CD4-positive, alpha-beta T cell treated with Interleukin-21 for 1 hour (primary cell): ENCODE data around the gene SLC25A48.

Experiments used
- DNase-seq: peaks from one replicate; pipeline ENCODE4 v3.0.0-alpha.2; 2020

Gene SLC25A48

DNA sequence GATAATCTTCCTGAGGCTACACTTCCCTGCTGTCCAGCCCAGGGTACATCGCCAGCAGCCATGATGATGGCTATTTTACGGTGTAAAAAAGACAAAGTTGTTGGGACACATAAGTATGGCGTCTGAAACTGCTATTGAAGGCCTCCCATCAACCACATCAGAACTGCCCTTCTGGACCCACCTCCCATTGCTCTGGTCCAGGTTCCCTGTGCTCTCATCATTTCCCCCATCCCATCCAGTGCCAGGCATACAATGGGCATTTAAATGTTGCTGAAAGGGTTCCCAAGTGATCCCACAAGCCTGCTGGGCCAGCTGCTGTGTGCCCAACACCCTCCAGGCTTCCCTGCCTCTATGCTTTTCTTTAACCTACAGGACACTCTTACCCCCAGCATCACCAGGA is 50.6 kb downstream of the SLC25A48 start:
- no peak for DNase-seq

DNA sequence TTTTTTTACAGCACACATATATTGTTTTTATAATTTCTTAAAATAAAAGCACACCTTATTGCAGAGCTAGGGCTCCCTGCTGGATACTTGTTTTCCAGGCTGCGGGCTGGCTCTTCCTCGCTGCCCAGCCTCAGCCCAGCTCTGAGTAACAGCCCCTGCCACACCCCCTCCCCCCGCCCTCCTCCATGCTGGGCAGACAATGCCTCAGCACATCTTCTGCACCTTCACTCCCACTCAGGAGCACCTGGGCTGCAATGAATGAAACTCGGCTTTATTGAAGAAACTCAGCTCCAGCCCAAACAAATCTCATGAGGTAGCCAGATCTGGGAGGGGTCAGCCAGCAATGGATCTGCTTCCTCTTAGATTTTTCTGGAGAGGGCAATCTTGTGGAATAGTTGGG is 51.7 kb downstream of the SLC25A48 start:
- DNase-seq: no peak

DNA sequence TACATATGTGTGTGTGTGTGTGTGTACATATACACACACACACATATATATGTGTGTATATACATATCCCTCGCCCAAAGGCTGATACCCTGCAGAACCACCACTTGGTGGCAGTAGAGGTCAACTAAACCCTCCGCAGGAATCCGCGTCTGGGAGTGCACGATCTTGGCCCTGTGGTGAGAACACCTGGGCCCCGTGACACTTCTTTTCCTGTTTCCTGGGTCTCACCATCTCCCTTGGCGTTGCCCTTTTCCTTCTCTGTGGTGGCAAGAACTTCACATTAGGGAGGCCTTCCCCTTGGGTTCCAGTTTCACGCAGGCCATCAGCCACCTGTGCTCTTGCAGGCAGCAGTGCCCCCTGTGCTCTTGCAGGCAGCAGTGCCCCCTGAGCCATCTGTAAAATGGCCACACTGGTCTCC is 53.0 kb downstream of the SLC25A48 start:
- peak; percentile 73 for DNase-seq

DNA sequence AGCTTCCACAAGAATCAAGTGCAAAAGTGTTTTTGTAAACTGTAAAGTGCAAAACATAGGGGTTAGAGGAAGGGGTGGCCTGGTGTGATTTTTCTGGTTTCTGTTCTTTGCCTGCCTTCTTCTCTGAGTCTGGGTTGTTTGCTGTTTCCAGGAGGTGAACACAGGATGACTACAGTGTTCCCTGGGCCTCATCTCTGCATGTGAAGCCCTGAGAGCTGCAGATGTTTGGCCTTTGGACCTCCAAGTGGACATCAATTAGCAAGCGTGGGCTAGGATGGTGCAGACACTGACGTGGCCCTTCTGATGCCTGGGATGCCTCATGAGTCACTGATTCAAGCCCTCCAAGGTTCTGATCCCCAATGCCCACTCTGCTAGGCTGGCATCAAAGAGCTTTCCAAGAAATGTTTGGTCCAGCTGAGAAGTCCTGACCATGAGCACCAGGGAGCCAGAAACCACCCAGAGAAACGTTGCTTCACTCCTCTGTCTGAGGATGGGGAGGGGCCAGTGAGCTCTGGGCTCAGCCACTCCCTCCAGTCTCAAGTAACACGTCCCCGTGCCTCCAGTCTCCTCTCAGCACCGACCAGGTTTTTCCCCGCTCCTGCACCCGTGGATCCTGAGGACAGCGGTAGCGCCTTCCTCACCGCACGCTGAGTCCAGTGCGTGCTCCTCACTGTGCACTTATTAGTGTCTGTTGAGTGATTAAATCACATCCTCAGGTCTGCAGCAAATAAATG is 53.6 kb downstream of the SLC25A48 start:
- no peak for DNase-seq

DNA sequence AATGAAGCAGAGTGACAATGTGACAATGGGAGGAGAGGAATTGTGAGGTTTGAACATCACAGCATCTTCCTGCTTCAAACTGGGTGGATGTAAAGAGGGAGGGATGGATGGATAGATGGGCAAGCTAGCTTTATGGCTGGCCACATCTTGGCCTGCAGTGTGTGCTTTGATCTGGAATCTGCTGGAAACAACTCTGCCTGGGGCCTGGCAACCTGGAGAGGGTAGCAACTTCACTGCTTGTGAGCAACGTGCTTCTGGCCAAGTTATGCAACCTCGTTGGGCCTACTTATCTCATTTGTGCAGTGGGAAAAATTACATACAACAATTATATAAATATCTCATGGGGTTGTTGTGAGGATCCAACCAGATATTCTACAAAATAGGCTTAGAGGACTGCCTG is 55.8 kb downstream of the SLC25A48 start:
- DNase-seq: no peak

DNA sequence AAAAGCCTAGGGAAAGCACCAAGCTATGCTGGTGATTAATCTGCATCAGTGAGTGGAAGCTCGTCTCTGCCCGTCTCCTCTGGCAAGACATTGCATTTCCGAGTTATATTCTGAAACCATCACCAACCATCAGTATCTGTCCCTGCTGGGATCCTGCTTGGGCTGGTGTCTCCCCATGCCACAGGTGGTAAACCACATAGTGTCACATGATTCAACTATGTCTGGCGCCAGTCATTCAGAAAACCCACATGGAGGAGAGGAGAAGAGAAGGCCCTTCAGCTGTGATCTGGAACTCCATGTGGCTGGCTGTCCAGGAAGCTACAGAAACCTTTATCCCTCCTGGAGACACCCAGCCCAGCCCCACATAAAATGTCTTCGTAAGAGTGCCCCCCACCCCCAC is 56.4 kb downstream of the SLC25A48 start:
- DNase-seq: no peak

DNA sequence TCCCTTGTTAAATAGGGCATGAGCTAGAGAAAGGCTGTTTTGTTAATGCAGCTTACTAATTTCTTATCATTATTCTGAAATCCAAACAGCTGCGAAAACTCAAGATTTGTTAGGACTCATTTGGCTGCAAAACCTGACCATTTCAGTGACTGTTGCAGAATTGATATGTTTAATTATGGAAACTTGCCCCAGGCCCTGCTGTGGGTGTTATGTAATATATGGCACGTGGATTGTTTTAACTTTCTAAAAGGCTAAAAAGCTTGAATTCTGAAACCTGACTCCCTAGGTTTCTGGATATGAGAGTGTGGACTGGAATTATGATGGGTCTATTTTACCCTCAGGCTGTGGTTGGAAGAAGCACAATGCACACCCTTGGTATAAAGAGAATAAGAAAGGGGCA is 56.8 kb downstream of the SLC25A48 start:
- no peak for DNase-seq

DNA sequence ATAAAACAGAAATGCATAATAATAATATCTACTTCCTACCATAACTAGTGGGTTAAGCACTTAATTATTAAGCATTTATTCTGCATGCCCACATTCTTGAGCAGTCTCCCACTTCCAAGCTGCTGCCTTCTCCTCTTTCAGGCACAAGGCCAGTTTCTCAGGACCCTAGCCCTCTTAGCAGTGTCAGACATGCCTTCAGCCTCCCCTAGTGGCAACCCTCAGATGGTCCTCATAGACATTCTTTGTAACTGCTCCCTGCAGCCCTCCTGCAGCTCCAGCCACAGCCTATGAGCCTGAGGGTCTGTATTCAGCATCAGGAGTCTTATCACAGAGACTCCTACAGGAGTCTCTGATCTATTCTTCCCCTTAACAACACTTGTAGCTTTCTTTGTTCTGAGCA is 57.3 kb downstream of the SLC25A48 start:
- no peak for DNase-seq

DNA sequence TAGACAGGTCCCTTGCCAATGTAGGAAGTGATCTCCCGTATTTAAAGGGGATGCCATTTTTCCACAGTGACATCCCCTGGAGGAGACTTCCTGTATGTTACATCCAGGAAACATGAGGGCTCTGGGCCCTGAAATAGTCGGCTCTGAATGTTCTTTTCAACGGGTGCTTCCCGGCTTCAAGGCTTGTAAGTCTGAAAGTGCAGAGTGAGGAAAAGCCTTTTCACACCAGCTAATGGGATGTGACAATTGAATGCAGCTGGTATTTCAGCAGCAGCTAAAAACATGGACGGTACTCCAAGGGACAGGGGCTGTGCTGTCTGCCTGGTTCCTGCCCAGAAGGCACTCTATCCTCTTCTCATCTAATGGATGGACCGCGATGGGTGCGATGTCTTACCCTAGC is 59.8 kb downstream of the SLC25A48 start:
- no peak for DNase-seq

DNA sequence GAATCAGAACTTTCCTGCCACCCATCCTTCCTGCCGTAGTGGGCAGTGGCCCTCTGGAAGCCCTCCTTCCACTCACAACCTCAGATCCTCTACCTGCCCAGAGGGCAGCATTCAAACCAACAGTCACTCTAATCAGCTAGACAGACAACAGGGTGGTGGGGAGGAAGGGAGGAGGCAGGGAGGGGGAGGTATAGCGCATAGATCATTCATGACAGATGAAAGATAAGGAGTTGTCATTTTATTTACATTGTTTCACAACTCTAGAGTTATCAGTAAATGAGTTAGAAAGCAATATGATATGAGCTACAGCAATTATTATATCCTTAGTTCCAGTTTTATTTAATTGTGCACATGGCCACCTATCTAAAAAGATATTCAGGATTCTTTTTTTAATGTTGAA is 60.3 kb downstream of the SLC25A48 start:
- no peak for DNase-seq

DNA sequence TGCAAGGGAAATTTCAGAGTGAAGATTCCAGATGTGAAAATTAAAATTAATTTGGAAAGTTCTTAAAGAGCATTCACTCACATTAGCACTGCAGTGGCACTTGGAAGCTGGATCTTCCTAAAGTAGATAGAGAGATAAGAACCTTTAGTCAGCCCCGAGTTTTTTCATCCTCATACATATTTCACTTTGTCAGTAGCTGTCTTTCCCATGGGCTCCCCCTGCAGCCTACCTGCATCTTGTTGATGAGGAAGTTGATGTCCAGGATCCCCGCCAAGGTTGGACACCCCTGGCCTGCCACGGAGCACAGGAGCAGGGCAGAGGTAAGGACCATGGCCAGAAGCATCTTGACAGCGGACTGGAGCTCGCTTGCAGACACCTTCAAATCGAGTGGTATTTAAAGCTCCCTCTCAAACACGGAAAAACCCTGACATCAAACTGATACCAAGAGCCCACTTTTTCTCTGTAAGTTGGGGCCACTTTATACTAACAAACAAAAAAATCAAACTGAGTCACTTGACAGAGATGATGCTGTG is 61.1 kb downstream of the SLC25A48 start, which contains the start of gene IL9:
TSS of gene IL9 (minus strand) at position 368 of the 533 bp plus-strand sequence. CDS start at position 343, 25 bp downstream.
- no peak for DNase-seq

DNA sequence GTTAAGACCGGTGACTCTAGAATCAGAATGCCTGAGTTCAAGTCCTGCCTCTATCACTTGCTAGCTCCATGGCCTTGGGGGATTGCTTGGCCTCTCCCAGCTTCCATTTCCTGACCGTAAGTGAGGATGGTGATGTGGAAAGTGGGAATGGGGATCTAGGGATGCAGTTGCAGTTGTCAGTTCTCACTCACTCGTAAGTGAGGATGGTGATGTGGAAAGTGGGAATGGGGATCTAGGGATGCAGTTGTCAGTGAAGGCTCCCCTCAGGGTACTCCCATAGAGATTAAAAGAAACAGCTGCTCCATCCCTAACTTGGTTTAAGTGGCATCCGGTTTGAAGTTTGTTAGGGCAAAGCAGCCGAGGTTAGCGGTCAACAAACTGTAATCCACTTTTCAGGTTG is 64.2 kb downstream of the SLC25A48 start:
- DNase-seq: no peak

DNA sequence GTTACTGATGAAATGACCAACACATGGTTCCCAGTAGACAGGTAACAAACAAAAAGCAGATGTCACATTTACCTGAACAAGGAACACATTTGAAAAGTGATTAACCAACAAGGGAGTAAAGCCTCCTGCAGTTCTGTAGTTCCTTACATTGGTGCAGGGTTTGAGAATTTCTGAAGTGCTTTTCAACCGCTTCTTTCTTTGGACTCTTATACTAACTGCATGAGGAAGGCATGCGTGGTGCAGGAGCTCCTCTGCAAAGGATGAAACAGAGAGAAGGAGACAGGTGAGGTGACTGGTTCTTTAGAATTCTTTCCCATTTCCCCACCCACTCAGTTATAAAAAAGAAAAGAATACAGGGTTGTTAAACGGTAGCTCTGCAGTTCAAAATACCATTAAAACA is 65.8 kb downstream of the SLC25A48 start:
- no peak for DNase-seq

DNA sequence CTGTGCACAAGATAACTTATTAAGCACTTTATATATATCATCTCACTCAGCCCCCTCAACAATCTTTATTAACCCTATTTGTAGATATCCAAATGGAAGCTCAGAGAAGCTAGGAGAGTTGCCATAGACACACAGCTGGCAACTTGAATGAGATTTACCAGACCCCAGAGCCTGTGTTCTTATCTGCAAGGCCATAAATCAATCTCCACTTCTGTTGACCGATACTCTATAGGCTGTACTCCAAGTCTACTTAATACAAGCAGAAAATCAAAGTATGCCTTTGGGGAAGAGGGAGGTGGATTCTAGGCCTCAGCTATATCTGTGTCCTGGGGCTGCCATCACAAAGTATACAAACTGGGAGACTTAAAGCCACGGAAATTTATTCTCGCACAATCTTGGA is 67.2 kb downstream of the SLC25A48 start:
- DNase-seq: no peak

DNA sequence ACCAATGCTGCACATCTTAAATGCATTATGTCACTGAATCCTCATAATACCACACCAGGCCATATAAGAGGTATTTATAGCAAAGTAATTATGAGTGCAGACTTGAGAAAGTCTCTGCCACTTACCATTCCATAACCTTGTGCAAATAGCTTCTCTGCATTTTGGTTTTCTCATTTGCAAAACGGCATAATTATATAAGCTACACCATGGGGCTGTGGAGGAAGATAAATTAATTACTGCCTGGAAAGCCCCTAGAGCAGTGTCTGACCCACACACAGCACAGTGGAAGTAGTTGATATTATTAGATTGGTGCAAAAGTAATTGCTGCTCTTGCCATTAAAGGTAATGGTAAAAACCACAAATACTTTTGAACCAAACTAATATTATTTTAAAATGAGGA is 70.7 kb downstream of the SLC25A48 start:
- DNase-seq: no peak

DNA sequence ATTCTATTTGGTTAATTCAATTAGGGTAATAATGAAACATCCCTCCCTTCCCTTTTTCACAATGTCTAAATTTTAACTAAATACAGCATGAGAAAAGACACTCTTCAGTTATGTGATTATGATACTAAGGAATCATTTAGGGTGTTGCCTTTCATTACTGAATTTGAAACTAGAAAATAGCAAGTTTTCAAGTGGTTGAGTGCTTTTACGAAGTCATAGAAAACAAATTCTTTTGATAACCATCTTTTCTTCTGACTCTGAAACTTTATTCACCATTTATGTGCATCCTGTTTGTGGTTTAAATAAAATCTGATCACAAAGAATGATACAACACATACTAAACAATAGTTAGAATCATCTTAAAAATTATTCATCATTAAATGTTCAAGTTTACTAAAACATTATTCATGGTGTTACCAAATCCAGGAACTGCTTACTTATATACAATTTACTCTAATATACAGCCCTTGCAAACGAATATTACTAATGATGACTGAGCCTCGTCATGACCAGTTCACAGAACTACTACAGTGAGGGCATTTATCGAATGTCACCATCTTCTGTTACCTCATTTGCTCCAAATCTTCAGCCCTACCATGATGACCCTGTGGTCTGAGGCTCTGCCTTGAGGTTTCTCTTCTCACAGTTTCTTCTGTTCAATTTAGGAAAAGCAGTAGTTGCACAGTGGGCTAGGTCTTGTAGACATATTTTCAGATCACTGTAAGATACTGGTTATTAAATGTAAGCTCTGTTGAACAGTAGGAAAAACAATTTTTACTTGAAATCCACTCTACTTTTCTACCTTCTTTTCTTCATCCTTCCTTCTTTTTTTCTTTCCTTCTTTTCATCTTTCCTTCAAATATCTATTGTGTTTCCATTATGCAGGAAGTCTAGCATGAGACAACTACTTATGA is 79.5 kb downstream of the SLC25A48 start:
- no peak for DNase-seq

DNA sequence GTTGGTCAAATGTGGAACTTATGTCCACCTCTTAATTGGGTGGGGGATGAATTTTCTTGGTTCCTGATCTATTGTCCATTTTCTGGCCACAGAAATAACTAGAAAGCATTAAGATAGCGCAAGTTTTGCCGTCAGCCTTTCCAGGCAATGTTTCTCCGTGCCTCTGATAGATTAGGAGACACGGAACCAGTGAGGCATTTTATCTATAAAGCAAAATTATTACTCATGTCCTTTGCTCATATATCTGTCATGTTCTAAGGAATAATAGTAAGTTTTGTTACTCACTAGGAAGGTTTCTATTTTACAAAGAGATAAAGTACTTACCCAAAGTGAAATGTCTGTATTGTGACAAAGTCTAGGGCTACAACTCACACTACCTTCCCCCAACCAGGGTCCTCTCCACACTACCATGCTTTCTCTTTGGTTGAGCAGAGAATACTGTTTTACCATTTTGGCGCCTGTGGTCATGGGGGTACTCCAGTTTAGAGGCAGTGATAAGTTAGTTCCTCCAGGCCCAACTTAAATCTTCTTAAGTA is 81.1 kb downstream of the SLC25A48 start:
- no peak for DNase-seq

DNA sequence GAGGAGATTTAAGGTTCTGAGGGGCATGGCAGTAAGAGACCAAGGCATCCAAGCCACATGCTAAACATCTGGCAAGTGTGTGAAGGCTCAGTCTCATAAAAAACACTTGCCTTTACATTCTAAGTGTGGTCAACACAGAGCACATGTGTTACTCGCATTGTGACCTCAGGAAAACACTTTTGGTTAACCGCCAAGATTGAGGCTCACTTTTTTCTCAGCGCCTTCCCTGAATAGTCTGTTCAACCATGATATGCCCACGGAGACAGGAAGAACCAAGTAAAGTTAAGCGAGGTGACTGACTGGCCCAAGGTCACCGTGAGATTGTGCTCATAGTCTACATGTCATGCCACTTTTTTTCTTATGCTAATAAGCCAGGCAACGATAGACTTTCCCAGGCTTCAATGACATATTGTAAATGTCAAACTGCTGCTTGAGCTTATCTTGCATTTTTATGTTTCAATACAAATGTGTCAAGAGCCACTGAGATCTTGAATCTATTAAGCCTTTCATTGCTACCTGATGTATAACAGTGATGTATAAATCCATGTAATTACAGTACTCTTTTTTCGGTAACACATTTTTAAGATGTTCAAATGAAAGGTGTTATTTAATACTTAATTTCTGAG is 82.3 kb downstream of the SLC25A48 start:
- DNase-seq: peak; percentile 19

DNA sequence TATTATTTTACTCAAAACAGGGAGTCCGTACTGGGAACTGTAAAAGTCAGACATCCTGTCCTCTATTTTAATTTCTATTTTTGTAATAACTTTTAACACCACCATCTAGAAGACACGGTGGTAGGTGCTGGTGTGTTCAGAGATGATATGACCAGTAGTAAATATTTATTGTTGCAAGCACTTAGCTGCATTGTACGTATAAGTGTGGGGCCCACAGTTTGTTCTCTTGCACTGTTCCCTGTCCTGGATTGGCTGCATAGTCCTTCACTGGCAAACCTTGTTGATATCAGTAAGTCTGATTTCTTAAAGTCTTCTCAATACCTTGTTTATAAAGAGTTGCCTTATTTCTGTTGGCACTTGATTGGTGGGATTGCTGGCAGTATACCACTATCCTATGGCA is 85.7 kb downstream of the SLC25A48 start:
- no peak for DNase-seq

DNA sequence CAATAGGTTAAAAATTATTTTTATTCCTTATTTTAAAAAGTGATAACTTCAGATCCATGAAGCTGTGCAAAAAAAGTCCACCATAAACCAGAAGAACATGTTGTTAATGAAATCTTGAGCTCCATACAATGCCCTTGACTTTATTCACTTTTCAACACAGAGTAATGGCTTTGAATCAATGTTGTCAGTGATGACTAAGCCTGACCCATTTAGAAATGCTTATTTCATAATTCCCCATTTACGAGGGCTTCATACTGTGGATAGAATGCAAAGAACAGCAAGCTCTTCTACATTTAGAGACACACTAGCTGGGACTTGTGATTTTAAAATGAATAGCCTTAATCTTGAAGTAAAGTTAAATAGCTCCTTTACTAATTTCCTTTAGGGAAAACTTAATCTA is 86.9 kb downstream of the SLC25A48 start:
- no peak for DNase-seq

DNA sequence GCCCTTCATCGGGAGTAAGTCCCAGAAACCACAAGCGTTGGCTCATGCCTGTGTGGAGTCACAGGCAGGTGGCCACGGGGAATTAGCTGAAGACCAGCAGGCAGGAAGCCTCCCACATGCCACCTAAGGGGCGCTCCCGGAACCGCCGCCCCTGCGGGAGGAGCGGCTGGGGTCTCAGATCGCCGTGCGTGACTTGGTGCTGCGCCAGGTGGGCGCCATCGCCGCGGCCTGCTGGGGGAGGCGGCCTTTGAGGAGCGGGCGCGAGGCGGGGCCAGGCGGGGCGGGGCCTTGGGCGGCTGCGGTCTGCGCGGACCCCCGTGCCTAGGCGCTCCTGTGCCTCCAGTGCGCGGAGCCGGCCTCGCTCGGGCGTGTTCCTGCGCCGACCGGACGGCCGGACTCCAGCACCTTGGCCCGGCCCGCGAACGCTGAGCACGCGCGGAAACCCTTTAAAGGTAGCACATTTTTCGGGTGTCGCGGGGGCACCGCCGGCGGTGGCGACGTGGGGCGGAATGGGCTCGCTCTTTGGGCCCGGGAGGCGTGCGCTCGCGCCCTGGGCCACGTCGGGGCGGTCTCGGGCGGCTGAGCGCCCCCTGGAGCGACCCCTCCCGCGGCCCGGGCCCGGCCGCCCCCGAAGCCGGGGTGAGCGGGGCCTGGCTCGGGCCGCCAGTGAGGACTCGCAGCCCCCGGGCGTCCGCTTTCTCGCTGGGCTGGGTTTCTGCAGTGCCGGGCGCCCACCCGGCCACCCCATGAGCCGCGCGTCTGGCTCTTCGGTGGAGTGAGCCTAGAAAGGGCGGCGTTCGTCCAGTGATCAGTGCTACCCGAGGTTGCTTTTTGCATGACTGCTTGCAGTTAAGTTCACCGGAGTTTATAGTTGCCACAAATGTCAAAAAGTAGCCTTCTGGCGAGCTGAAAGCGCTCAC is 95.8 kb downstream of the SLC25A48 start:
- no peak for DNase-seq

DNA sequence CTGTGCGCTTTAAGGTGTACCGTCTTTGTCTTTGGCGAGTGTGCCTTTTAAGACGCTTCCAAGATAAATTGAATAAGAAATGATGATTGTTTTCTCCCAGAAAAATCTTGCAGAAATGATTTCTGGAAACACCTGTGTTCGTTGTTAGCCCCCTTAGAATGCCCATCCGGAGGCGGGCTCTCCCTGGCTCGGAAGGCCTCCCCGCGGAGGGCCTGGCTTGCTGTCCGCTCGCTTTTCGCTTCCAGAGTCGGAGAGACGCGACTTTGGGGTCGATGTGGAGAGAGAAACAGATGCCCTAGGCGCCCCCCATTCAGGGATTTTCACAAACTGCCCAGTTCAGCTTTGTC is 96.5 kb downstream of the SLC25A48 start:
- DNase-seq: no peak
